HG03025 (cell line): ENCODE results near the gene PIR.

Experiments
- ATAC-seq: cut with Tn5 transposase; IDR thresholded peaks from one replicate; pipeline ENCODE4 v1.9.1; 2021; ENCODE audit warnings: mild to moderate bottlenecking, moderate library complexity; ENCODE audit not compliant: unreplicated experiment, low FRiP score

Gene PIR

GRCh38 chrX:15493118-15493962 lies at the start of gene PIR:
PIR (minus strand) TSS chrX:15493333; CDS start chrX:15491257, 2,076 bp downstream.
- ATAC-seq = peak; percentile 96

- ATAC-seq = no peak
Observed at GRCh38 chrX:15530318-15530717, 37.2 kb upstream of the PIR start.

- ATAC-seq = no peak
Observed at GRCh38 chrX:15529165-15529564, 36.0 kb upstream of the PIR start.

- no peak for ATAC-seq
Observed at GRCh38 chrX:15525664-15526416, 32.7 kb upstream of the PIR start.

GRCh38 chrX:15524417-15524816 lies 31.3 kb upstream of the PIR start:
- ATAC-seq = no peak

GRCh38 chrX:15523088-15523487 lies 30.0 kb upstream of the PIR start:
- no peak for ATAC-seq

- ATAC-seq = no peak
Observed at GRCh38 chrX:15522464-15522863, 29.3 kb upstream of the PIR start.

- ATAC-seq = no peak
Observed at GRCh38 chrX:15515931-15516330, 22.8 kb upstream of the PIR start.

GRCh38 chrX:15514279-15514678 lies 21.1 kb upstream of the PIR start:
- no peak for ATAC-seq

GRCh38 chrX:15512401-15512965 lies 19.4 kb upstream of the PIR start:
- no peak for ATAC-seq

- no peak for ATAC-seq
Observed at GRCh38 chrX:15511563-15511962, 18.4 kb upstream of the PIR start.

GRCh38 chrX:15509845-15510244 lies 16.7 kb upstream of the PIR start:
- no peak for ATAC-seq

- ATAC-seq = no peak
Observed at GRCh38 chrX:15507005-15507404, 13.9 kb upstream of the PIR start.

GRCh38 chrX:15505101-15505500 lies 12.0 kb upstream of the PIR start:
- no peak for ATAC-seq

GRCh38 chrX:15504661-15505060 lies 11.5 kb upstream of the PIR start:
- ATAC-seq = no peak

- ATAC-seq = no peak
Observed at GRCh38 chrX:15501506-15501905, 8.4 kb upstream of the PIR start.

- no peak for ATAC-seq
Observed at GRCh38 chrX:15500497-15500966, 7.4 kb upstream of the PIR start, which contains the start of gene BMX. BMX (plus strand) TSS chrX:15500807; CDS start chrX:15508354, 7,547 bp downstream.

- ATAC-seq = no peak
Observed at GRCh38 chrX:15499976-15500375, 6.8 kb upstream of the PIR start.

- no peak for ATAC-seq
Observed at GRCh38 chrX:15498741-15499140, 5.6 kb upstream of the PIR start.

GRCh38 chrX:15497865-15498264 lies 4.7 kb upstream of the PIR start:
- ATAC-seq = no peak

- ATAC-seq = no peak
Observed at GRCh38 chrX:15496824-15497223, 3.7 kb upstream of the PIR start.
